Measurements from ENCODE around the gene ESRP2. TPM values are rescaled to one million over a fixed set of nuclear protein-coding genes. Genes with fewer than 3 reads are reported as not detected.

ESRP2 gene
- total RNA-seq, 1 experiment from 2014 or later, result 27.0 TPM

GRCh38 chr16:68206245-68206644, 29.7 kb downstream of the ESRP2 start:
- TF ChIP-seq, protein P1, sequence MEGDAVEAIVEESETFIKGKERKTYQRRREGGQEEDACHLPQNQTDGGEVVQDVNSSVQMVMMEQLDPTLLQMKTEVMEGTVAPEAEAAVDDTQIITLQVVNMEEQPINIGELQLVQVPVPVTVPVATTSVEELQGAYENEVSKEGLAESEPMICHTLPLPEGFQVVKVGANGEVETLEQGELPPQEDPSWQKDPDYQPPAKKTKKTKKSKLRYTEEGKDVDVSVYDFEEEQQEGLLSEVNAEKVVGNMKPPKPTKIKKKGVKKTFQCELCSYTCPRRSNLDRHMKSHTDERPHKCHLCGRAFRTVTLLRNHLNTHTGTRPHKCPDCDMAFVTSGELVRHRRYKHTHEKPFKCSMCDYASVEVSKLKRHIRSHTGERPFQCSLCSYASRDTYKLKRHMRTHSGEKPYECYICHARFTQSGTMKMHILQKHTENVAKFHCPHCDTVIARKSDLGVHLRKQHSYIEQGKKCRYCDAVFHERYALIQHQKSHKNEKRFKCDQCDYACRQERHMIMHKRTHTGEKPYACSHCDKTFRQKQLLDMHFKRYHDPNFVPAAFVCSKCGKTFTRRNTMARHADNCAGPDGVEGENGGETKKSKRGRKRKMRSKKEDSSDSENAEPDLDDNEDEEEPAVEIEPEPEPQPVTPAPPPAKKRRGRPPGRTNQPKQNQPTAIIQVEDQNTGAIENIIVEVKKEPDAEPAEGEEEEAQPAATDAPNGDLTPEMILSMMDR (IDR thresholded peaks at IDR 0.05), result no peak
- no peak for TF ChIP-seq POLR2AphosphoS5 (IDR thresholded peaks at IDR 0.05; ENCODE audit: low read depth, low read length)
- no peak for TF ChIP-seq TCF7L2 (IDR thresholded peaks at IDR 0.05; ENCODE audit: low read depth, low read length)
- TF ChIP-seq SIN3A (IDR thresholded peaks at IDR 0.05; ENCODE audit: borderline replicate concordance, insufficient read depth, low read depth, low read length), result no peak
- TF ChIP-seq REST (IDR thresholded peaks at IDR 0.05; ENCODE audit: insufficient read depth in 1 of 2, low read depth in 2 of 2, low read length in 1 of 2), result no peak
- ATAC-seq, result no peak
- in situ Hi-C loops (cut with HindIII; ENCODE audit: low pct_unique_long_range_greater_than_20kb, low sequenced_read_pairs), result no loop called here
- Histone ChIP-seq H3K4me3 (ENCODE audit: low read depth in 2 of 2, low read length in 2 of 2) (no peak overlapping the region), H3K4me1 (ENCODE audit: control insufficient read depth, insufficient read depth, low read length) (no peaks in the 10 kb centered on the region), H3K9me3 (ENCODE audit: control insufficient read depth, insufficient read depth, low read depth, low read length) (no peaks in the 10 kb centered on the region), H3K27me3 (ENCODE audit: control insufficient read depth, insufficient read depth, low read length) (no peaks in the 10 kb centered on the region), H3K36me3 (ENCODE audit: control insufficient read depth, insufficient read depth, low read length) (no peaks in the 10 kb centered on the region), H3K27ac (ENCODE audit: low read length) (no peak overlapping the region)
- intact Hi-C loops (cut with micrococcal nuclease; ENCODE audit: unreplicated experiment), result no loop called here
- DNase-seq (ENCODE audit: low read depth, low spot score), result no peak
- ChIA-PET CTCF (interaction anchor here (0.7 kb wide), 1 partner anchor 31 kb away, joined by 9 read pairs; no protein-coding TSS in a partner anchor), POLR2A (no interaction called here)
- BruUV-seq (replicated peaks), result no TSS peak

DNA sequence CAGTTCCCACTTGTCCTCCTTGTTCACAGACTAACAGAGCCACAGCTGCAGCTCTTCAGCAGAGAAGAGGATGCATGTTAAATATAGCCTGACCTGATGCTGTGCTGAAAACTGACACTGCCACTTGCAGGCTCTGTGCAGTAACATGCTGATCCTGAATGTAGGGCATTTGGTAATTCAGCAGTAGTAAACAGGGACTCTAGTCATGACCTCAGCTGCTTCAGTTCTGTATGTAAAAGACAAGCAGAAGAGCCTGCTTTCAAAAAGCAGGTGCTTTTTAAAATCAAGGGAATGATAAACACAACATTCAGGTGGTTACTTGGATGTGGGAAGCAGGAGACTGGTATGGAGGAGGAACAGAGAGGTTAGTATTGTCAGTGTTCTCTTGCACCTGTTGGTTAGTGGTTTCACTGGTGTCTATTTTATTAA, 33.8 kb downstream of the ESRP2 start:
- Histone ChIP-seq H3K4me1 (ENCODE audit: control insufficient read depth, insufficient read depth, low read length) (peaks cover 11% of the 10 kb centered on the region), H3K27ac (ENCODE audit: low read length) (no peak overlapping the region), H3K9me3 (ENCODE audit: control insufficient read depth, insufficient read depth, low read depth, low read length) (no peaks in the 10 kb centered on the region), H3K27me3 (ENCODE audit: control insufficient read depth, insufficient read depth, low read length) (no peaks in the 10 kb centered on the region), H3K4me3 (ENCODE audit: low read depth in 2 of 2, low read length in 2 of 2) (no peak overlapping the region), H3K36me3 (ENCODE audit: control insufficient read depth, insufficient read depth, low read length) (no peaks in the 10 kb centered on the region)
- DNase-seq (ENCODE audit: low read depth, low spot score) (no peak), ATAC-seq (no peak)
- POLR2A ChIA-PET, result no interaction called here
- CTCF ChIA-PET, result no interaction called here
- intact Hi-C loops (cut with micrococcal nuclease; ENCODE audit: unreplicated experiment) (no loop called here), in situ Hi-C loops (cut with HindIII; ENCODE audit: low pct_unique_long_range_greater_than_20kb, low sequenced_read_pairs) (no loop called here)
- no TSS peak for BruUV-seq (replicated peaks)
- no peak for TF ChIP-seq TCF7L2 (IDR thresholded peaks at IDR 0.05; ENCODE audit: low read depth, low read length)
- no peak for TF ChIP-seq REST (IDR thresholded peaks at IDR 0.05; ENCODE audit: insufficient read depth in 1 of 2, low read depth in 2 of 2, low read length in 1 of 2)
- TF ChIP-seq, protein P1 (IDR thresholded peaks at IDR 0.05), result no peak
- no peak for TF ChIP-seq POLR2AphosphoS5 (IDR thresholded peaks at IDR 0.05; ENCODE audit: low read depth, low read length)
- TF ChIP-seq SIN3A (IDR thresholded peaks at IDR 0.05; ENCODE audit: borderline replicate concordance, insufficient read depth, low read depth, low read length), result no peak
